ENCODE results near the gene SLC24A3.

The SLC24A3 gene

DNA sequence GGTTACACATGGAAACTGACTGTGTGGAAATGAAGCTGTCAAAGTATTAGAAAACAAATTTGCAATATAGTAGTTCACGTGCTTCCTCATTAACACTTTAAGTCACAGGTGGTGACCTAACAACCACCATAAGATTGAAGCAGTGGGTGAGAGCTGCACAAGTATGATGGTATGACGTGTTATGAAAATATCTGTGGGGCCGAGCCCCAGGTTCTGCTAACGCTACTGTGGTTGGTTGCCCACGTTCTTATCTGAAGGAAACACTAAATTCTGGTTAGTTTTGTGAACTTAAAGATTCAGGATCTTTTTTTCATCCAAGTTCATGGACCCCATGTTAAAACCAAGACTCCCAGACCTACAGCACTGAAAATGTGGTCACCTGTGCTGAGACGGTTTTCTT, 302.6 kb downstream of the SLC24A3 start:
- DNase-seq, result no peak

DNA sequence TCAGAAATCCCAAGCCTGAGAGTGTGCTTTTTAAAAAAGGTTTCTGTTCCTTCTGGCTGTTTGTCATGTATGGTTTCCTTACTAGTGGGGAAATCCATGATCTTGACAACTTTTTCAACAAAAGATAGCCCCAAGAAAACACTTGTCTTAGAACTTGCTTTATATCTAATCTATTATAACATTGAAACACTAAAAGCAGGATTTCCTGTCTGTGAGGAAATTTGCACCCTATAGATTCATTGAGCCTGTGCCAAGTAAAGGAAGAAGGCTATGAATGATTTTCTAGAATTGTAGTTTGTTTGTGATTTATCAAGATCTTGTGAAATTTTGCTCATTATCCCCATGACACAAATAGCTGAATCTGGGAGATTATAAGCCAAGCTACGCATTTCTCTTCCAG, 307.0 kb downstream of the SLC24A3 start:
- DNase-seq, result no peak

DNA sequence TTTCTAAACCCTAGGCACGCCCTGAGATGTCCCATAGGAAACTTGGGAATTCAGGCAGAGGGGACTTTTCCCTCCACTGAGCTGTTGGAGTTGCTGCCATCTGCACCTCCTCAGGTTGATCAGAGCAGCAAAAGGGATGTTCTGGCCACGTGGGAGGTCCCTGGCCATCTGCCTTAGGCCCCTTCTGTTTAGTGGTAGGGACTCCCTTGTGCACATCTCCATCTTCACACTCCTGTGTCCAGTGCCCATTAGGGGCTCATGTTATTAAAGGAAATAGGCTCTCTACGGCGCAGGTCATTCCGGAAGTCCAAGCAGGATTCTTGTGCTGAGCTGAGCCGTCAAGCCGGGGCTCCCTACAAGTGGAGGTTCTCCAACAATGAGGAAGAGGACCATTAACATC, 307.8 kb downstream of the SLC24A3 start:
- no peak for DNase-seq

DNA sequence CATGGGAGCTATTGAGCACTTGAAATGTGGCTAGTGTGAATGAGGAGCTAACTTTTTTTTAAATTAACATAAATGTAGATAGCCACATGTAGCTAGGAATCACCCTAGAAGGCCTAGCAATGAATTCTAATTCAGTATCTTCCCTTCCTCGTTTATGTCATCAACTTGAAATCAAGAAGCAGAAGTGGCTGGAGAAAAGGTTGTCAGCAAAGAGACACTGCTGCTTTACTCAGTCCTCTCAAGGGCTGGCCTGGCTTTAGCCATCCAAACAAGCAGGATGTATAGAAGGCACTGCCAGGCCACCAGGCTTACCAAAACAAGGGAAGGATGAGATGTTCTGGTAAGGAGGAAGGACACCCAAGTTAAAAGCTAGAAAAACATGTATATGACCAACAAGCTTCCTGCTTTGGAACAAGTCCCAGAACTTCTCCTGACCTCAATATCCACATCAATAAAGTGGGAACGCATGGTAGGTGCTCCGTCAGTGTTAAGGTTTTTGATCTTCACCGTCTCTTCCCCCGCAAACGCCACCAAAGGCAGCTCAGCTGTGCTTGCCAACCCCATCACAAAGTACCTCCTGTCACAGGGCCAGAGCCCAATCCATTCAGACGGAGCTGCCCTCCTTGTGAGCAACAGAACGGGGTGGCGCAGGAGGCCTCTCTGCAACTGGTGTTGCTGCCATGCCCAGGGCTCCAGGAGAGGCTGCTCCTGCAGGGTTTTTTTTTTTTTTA, 309.8 kb downstream of the SLC24A3 start:
- DNase-seq, result no peak

DNA sequence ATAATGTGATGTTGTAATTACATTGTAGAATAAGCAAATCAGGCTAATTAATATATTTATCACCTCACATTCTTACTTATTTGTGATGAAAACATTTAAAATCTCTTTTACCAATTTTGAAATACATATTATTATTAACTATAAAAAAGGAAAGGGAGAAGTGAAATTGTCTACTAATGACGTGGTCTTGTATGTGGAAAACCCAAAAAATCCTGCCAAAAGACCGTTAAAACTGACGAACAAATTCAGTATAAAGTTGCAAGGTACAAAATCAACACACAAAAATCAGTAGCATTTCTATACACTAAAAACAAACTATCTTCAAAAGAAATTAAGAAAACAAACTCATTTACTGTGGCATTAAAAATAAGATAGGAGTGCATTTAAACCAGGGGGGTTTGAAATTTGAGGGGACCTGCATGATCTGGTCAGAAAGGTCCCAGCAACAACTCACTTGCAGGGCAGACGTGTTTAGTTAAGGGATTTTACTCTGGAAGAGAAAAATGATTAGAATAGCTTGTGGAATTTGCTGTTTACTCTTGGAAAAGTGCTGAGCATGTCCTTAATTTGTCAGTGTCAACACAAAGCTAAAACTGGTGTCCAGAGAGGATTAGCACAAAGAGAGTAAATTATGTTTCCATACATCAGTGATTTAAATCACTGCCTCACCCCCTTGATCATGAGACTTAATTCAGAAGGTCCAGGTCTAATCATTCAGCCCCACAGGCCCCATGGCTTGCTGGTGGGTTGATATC, 310.6 kb downstream of the SLC24A3 start:
- DNase-seq, result no peak

DNA sequence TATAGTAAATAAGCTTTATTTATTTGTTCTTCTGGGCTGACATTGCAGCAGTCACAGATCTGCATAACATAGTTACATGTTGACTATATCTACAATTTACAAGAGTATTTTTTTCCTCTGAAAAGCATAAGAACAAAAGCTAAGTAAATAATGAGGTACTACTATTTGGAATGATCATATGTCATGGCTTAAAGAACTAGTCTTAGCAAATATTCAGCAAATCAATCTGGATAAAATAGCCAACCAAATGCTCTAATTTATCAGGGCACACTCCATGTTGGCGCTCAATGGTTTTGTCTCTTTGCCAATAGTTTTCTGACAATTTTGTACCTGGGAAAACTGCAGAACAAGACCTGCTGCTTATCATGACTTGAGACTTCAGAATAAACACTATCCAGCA, 312.2 kb downstream of the SLC24A3 start:
- DNase-seq, result no peak

DNA sequence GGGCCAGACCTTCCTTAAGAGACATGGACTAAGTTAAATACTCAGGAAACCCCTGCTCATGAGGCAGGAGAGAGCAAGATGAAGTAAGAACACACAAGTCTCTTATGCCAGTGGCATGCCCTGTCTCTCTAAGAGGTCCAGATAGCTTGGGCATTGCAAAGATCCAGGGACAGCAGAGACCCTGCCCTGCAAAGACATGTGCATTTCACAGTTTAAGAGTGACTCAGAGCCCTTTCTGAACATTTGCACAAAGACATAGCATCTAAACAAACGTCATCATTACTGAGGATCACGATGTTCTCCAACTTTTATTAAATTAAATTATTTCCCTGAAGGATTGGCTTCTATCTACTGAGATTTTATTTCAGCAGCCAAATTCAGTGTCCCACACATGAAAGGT, 315.1 kb downstream of the SLC24A3 start:
- DNase-seq, result no peak

DNA sequence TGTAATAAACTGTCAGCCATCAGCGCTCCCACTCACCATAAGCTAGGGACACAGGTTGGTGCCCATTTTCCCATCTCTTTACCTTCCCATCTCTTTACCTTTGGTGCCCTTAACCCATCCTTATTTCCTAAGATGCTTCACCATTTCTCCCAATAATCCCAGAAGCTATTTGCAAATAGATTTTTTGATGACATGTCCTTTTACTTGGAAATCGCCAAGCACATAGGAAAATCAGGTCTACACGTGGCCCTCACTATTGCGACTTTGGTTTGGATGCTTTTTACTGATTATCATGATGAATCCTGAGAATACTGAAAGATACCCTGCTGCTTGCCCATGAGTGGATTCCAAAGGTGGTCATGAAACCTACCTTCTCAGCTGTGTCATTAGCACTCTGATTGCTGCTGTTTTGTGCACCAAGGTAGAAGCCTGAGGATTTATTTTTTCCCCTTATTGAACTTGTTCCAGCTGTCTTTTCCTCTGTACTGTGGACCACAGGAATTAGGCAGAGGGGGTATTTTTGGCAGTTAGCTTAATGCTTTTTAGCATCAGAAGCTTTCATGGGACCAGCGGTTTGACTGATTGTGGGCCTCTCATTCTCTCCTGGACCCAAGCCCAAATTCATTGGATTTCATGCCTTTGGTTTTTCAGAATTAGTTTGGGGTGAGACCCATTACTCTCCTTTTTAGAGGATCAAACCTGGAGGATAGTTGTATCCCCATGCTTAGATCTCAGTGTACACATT, 316.0 kb downstream of the SLC24A3 start:
- no peak for DNase-seq

DNA sequence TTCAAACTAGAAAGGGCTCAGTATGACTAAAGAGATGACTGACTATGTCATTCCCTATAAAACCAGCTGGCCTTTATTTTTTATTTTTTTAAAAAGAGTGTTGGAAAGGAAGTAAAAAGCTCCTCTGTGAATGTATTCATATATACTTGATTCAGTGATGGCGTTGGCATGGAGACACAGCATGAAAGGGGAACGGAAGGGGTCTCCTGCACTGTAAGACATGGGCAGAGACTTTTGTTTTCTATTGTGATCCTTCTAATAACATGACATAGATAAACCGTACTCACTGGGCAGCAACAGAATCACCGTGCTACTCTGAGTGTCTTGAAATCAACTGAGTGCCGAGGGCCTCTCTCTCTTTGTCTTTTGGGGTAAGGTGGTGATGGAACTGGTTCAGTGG, 317.6 kb downstream of the SLC24A3 start:
- DNase-seq, result no peak

DNA sequence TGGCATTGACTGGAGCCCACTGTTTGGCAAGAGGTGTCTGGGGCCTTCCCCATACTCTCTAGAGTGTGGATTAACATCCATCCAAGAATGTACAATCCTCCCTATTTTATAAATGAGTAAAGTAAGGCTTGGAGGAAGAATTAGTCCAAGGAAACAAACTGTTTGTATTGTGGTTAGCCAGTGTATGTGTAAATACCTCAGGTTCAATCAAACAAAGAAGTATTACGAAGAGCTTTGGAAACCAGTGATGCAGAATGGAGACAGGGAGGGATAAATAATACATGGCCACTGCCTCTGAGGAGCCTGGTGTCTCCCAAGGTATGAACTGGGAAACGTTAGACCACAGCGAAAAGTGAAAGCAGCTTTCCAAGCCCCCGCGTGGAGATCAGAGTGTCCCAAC, 319.0 kb downstream of the SLC24A3 start:
- no peak for DNase-seq

DNA sequence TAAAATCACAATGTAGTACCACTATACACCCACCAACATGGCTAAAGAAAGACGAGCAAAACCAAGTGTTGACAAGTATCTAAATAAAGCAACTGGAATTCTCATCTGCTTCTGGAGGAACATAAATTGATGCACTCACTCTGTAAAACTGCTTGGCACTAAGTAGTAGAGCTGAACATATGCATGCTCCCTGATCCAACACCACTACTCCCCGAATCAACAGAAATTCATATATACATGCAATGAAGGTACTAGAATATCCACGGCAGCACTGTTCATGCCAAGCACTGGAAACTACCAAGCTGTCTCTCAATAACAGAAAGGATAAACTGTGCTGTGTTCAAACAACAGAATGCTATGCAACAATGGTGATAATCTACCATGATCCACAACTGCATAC, 326.1 kb downstream of the SLC24A3 start:
- no peak for DNase-seq

DNA sequence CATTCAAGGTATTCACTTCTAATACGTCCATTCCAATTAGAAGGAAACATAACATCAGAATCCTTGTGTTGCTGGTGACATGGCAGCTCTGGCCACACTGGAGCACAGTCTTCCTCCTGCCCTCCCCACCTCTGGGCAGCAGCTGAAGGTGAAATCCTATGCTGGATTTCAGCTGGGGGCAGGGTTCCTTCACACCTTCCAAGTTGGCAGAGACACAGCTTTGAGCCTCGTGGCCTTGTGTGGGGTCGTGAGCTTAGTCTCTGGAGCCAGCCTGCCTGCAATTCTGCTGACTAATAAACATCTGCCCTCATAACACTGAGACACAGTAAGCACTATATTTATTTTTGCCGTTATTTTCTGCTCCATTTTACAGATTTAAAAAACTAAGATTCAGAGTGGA, 326.7 kb downstream of the SLC24A3 start:
- DNase-seq, result no peak

DNA sequence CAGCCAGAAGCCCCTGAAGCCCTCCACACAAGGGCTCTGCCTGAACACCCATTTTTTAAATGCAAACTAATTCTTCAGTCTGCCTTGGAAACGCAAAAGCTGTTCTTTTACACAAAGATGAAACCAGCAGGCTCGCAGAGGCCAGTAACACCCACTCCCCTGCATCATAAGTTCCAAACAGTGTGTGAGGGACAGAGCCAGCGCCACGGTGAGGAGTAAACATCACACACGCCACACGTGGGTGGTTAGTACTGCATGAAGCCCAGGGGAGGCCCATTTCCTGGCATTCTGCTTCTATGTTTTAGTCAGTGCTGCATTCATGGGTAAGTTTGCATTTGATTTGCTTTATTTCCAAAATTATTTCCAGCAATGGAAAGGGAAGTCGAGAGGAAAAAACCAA, 327.9 kb downstream of the SLC24A3 start:
- DNase-seq, result no peak

DNA sequence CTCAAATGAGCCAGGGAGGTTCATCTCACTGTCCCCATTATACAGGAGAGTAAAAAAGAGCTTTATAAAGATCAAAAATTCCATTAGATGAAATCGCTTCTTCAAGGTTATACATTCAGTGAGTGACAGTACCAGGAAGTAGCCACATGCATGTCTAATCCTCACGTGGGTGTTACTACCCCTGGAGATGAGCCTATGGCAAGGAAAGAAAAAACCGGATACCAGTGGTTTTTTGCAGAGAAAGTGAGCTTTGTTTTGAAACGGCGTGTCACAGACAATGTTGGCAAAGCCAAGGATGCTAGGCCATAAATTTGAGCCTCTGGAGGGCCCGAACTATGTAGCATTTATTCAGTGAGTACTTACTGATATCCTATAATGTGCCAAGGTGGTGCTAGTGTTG, 330.7 kb downstream of the SLC24A3 start:
- DNase-seq, result no peak

DNA sequence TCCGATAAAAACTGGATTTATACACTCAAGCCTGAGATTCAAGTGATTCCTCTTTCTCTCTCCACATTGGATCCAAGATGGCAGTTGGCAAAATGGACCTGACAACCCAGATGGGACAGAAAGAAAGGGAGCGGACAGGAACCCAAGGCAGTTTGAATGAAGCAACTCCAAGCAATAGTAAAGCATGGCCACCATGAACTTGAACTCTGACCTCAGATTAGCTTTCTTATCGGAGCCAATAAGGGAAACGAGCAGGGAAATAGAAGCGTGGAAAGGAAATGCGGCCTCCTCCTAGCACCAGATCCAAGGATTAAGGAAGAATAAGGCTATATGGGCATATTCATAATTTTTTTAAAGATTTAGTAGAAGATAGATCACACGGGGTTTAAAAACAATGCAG, 332.2 kb downstream of the SLC24A3 start:
- no peak for DNase-seq

DNA sequence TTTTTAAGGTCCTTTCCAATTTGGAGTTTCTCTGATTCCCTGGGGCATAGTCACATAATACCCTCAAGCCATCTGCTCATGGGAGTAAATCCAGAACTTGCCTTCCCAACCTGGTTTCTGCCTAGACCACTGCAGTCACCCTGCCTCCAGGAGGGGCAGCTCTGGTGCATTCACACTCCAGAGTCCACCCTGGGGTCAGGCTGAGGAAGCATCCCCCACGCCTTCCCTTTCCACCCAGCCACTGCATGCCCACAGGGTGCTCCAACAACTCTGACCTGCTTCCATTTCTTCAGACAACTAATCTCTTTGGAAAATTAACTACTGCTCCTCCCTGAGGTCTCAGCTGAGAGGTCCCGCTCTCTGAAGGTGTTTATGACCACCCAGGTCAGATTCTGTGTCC, 334.2 kb downstream of the SLC24A3 start:
- no peak for DNase-seq

DNA sequence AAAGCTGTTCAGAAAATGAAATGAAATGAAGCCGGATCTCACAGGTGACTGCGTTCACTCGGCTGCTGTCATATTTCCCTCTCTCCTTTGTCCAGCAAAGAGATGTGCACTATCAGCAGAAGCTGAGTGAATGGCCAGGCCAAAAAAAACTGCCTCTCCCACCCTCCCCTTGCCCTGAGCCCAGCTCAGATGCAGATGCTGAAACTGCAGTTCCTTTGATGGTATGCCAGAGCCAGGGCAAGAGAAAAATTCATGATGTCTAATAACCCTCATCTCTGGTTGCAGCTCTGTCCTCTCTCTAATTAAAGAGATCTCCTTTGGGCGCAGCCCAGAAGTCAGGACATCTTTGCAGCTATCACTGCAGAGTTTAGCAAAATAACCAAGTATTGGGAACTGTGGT, 335.1 kb downstream of the SLC24A3 start:
- DNase-seq, result no peak

DNA sequence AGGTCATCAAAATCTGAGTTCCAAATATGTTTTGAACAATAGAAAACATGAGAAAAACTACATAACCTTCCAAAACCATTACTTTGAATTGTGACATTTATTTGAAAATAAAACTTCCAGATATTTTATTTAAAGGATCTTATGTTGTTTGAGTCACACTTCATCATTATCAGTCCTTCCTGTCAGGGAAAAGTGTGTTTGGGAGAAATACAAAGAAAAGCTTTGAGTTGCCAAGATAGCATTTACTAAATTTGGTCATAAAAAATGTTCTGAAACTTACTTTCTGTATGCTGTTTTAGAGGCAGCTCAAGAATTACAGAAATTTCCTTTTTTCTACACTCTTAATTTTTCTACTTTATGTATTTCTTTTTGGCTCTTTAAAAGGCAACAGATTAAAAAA, 337.5 kb downstream of the SLC24A3 start:
- no peak for DNase-seq

DNA sequence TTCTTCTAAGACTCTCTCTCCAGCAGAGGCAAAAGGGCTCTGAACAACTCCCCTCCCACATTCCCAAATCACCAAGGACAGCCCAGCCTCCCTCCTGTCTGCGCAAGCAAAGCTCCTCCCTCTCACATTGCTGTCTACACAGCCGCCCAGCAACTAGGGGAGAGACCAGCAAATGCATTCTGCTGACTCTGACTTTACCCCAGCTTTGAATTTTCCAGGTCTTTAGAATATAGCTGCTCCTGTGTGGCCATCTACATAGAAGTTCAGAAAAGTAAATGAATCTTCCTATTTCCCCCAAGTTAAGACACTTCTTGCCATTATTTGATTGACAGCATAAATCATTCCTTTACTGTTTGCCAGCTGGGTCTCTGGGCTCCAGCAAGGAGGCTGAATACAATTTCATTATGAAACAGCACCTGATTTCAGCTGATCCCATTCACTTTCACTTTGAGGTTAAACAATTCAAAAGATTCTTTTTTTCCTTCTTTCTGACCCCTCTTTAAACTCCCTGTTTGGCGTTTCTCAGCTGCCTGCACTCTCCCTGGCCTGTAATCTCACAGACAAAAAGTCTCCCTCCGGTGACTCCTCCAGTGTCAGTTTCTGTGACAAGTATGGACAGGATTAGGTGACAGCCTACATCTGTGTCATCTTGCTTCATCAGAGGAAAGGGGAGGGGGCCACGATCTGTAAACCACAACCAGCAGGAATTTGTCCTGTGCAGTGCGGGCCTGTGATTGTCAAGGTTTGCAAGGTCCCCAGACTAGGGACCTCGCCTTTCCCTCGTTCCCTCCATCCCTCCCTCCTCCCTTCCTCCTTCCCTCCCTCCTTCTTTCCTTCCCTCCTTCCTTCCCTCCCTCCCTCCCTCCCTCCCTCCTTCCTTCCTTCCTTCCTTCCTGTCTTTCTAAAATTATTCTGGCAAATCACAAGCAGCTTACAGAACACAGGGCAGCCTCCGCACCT, 340.1 kb downstream of the SLC24A3 start:
- DNase-seq, result no peak

DNA sequence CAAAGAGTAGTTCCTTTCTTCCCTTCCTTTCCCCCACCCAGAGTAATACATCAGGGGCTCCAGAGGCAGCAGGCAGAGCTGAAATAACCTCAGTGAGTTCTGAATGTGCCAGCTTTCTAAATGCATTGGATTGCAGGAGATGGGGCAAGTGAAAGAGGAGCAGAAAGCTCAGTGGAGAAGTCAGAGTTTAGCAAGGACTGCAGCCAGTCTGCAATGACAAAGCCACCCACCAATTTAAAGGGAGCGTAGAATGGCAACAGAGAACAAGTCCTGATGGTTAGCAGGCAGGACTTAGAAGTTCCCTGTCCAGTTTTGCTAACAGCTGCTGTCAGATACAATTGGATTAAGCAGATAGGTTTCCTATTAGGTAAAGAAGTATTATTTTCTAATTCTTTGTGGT, 342.2 kb downstream of the SLC24A3 start:
- no peak for DNase-seq

DNA sequence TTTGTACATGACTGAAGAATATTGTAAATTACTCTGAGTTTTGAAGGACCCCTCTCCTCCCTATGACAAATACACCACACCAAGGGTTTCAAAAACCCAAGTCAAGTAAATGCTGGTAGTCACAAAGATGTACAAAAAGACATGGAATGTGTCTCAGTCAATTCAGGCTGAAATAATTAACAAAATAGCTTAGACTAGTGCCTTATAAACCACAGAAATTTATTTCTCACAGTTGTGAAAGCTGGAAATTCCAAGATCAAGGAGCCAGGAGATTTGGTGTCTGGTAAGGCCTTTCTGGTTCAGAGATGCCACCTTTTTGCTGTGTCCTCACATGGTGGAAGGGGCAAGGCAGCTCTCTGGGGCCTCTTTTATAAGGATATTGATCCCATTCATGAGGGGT, 343.3 kb downstream of the SLC24A3 start:
- DNase-seq, result no peak

DNA sequence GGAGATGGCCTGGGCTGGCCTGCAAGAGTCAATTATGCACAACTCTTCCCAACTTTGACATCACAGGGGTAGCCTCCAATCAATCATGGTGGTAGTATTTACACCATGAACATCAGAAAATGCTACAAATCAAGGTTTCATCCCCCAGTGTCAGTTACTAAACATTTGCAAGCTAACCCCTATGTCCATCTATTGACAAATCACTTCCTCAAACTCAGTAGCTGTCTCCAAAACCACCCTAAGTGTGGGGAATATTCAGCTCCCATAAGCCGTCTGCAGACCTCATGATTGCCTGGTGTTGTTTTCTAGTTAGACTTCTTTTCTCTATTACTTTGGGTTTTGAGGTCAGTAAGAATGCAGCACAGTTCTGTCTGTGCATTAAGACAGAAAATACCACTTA, 344.8 kb downstream of the SLC24A3 start:
- no peak for DNase-seq

Data from Kasumi-1 (cell line).